GM19467 (cell line): ENCODE data around the gene ZNF292.
"Not testable (repeated sequence)": the region's sequence is repeated elsewhere in the genome, so short reads cannot be mapped to it uniquely, and the experiment has no call there.

ENCODE experiments used
- ATAC-seq: cut with Tn5 transposase; IDR thresholded peaks from one replicate; pipeline ENCODE4 v1.9.1; 2021; ENCODE audit warnings: mild to moderate bottlenecking, moderate library complexity; ENCODE audit not compliant: unreplicated experiment

ZNF292 gene

GRCh38 chr6:87161299-87161698, 5.9 kb downstream of the ZNF292 start:
- ATAC-seq: no peak

GRCh38 chr6:87164004-87164403, 8.6 kb downstream of the ZNF292 start:
- no peak for ATAC-seq

GRCh38 chr6:87164506-87164905, 9.1 kb downstream of the ZNF292 start:
- no peak for ATAC-seq

GRCh38 chr6:87165185-87165584, 9.8 kb downstream of the ZNF292 start:
- ATAC-seq: no peak

- no peak for ATAC-seq
Observed at GRCh38 chr6:87171938-87172633, 16.7 kb downstream of the ZNF292 start.

GRCh38 chr6:87174078-87174579, 18.8 kb downstream of the ZNF292 start:
- ATAC-seq: no peak

- ATAC-seq: no peak
Observed at GRCh38 chr6:87176493-87176892, 21.1 kb downstream of the ZNF292 start.

- ATAC-seq: no peak
Observed at GRCh38 chr6:87180105-87180728, 24.9 kb downstream of the ZNF292 start.

- ATAC-seq: no peak
Observed at GRCh38 chr6:87181903-87182302, 26.5 kb downstream of the ZNF292 start.

- ATAC-seq: peak; percentile 72
Observed at GRCh38 chr6:87182321-87182720, 27.0 kb downstream of the ZNF292 start.

GRCh38 chr6:87182940-87183339, 27.6 kb downstream of the ZNF292 start:
- ATAC-seq: no peak

GRCh38 chr6:87183687-87184086, 28.3 kb downstream of the ZNF292 start:
- no peak for ATAC-seq

GRCh38 chr6:87184762-87185250, 29.4 kb downstream of the ZNF292 start:
- no peak for ATAC-seq

- no peak for ATAC-seq
Observed at GRCh38 chr6:87196275-87196842, 41.0 kb downstream of the ZNF292 start.

GRCh38 chr6:87197547-87197946, 42.2 kb downstream of the ZNF292 start:
- peak; percentile 69 for ATAC-seq

GRCh38 chr6:87198022-87198810, 42.9 kb downstream of the ZNF292 start:
- ATAC-seq: not testable (repeated sequence)

GRCh38 chr6:87199787-87200186, 44.4 kb downstream of the ZNF292 start:
- ATAC-seq: no peak

- ATAC-seq: no peak
Observed at GRCh38 chr6:87200469-87201175, 45.3 kb downstream of the ZNF292 start.

- no peak for ATAC-seq
Observed at GRCh38 chr6:87203448-87204023, 48.2 kb downstream of the ZNF292 start.

- no peak for ATAC-seq
Observed at GRCh38 chr6:87209812-87210211, 54.4 kb downstream of the ZNF292 start.
